Metanephros (tissue), 1 donor: ENCODE measurements around the gene PCDH18. TPM values are rescaled to one million over a fixed set of nuclear protein-coding genes. Genes with fewer than 3 reads are reported as not detected.

Experiments used
- total RNA-seq: library from RNA; depleted of rRNA; stranded (reverse); fragments of >200 nt; gene quantifications from one replicate; pipeline ENCODE4 v1.2.3, GENCODE V29; 2014

Gene PCDH18
- total RNA-seq, result 207 TPM

GRCh38 chr4:137531986-137532868 is at the start of gene PCDH18:
TSS of gene PCDH18 (minus strand) at chr4:137532494. CDS start at chr4:137532088, 406 bp downstream.

